Adrenal gland (tissue), 12 donors: ENCODE data around the gene STING1. TPM values are rescaled to one million over a fixed set of nuclear protein-coding genes. Genes with fewer than 3 reads are reported as not detected.
"Not testable (repeated sequence)": the region's sequence is repeated elsewhere in the genome, so short reads cannot be mapped to it uniquely, and the experiment has no call there.

Source experiments
- DNase-seq, 7 donors: peaks; one replicate each; pipeline ENCODE4 v3.0.0-alpha.2; 2019 to 2020
- H3K27ac ChIP-seq, 5 donors: fragments of 200-600 bp; sonication (generic) in 4 of 5; 1 replicate in 3 of 5; 2 replicates in 2 of 5; pipeline versions ENCODE4 v1.5.1 to v1.8.0; 2016 to 2020; ENCODE audit warnings: mild to moderate bottlenecking in 1 of 5
- H3K27me3 ChIP-seq: fragments of 200-600 bp; 2 replicates; pipeline ENCODE4 v1.8.0; 2021
- H3K36me3 ChIP-seq, 2 donors: fragments of 200-600 bp; replicated peaks in 1 of 2; 1 replicate in 1 of 2; 2 replicates in 1 of 2; pipeline versions ENCODE4 v1.5.1 to v1.8.0; 2018 to 2022
- H3K4me1 ChIP-seq, 2 donors: fragments of 200-600 bp; replicated peaks in 1 of 2; 1 replicate in 1 of 2; 2 replicates in 1 of 2; pipeline versions ENCODE4 v1.5.1 to v1.8.0; 2018 to 2021
- H3K4me3 ChIP-seq, 4 donors: fragments of 200-600 bp; sonication (generic) in 3 of 4; one replicate each; pipeline ENCODE4 v1.5.1; 2016 to 2018
- H3K9me3 ChIP-seq, 3 donors: fragments of 200-600 bp; sonication (generic) in 1 of 3; replicated peaks in 1 of 3; 1 replicate in 2 of 3; 2 replicates in 1 of 3; pipeline versions ENCODE4 v1.5.1 to v1.8.0; 2016 to 2021
- POLR2A ChIP-seq, 2 donors: fragments of 450-650 bp; IDR thresholded peaks; one replicate each; pipeline ENCODE4 v1.6.1; 2017; ENCODE audit warnings: antibody characterized with exemption in 2 of 2, mild to moderate bottlenecking in 2 of 2, moderate library complexity in 1 of 2
- WGBS, 4 donors: extraction: QIAGEN DNeasy Blood & Tissue Kit in 2 of 4; methylation state at CpG; one replicate each; pipeline versions ENCODE4 v1.1.5 to v1.1.7; 2013 to 2017; 5-methylcytosine and 5-hydroxymethylcytosine counted together
- intact Hi-C, 2 donors: fragments of 100-400 bp; cut with DNase I; formaldehyde crosslinking; loops; one replicate each; pipeline versions ENCODE4 v1.14.1 to v1.15.0; 2022 to 2023
- polyA plus RNA-seq, 3 donors: library from polyadenylated mRNA; stranded (reverse); fragments of 200-250 nt in 2 of 3; fragments of 350-450 nt in 1 of 3; fragmentation: Illumina TruSeq in 1 of 3; extraction: RNeasy Lipid Tissue Mini Kit (QIAGEN cat#74804) in 1 of 3; gene quantifications; one replicate each; pipeline ENCODE4 v1.2.3, GENCODE V29; 2013 to 2014
- total RNA-seq, 9 donors: library from RNA; depleted of rRNA in 4 of 9; stranded (reverse); fragments of >200 nt in 4 of 9; fragments of 120-200 nt in 1 of 9; fragmentation: NEBNext Ultra II Directional in 1 of 9; extraction: Animal tissue kit (Norgen Biotek cat#: 25700) in 1 of 9; gene quantifications; one replicate each; pipeline versions ENCODE4 v1.1.0 to v1.2.4, GENCODE V29; 2013 to 2023
- TF ChIP-seq, protein P1 (sequence below), 6 experiments: fragments of 450-650 bp in 4 of 6; fragments of 200-600 bp in 2 of 6; sonication (generic) in 1 of 6; IDR thresholded peaks; 1 replicate in 5 of 6; 2 replicates in 1 of 6; pipeline versions ENCODE4 v1.5.1 to v1.8.0; 2016 to 2021; ENCODE audit warnings: antibody characterized with exemption in 6 of 6, mild to moderate bottlenecking in 2 of 6, moderate library complexity in 1 of 6
- donor health status: healthy with polysubstance abuse.
- donor health status: Bipolar disorder and iron deficiency.
- donor health status: DM: yes; HTN: yes; CAD: no.
- donor health status: DM: no; HTN: no; CAD: no.
- donor health status: DM: no; HTN: no; CAD: no.
- donor health status: DM: yes; HTN: yes; CAD: no.

The STING1 gene
- total and polyA plus RNA-seq, 12 donors: 10.9 to 63.9 (median 32.4) TPM

DNA sequence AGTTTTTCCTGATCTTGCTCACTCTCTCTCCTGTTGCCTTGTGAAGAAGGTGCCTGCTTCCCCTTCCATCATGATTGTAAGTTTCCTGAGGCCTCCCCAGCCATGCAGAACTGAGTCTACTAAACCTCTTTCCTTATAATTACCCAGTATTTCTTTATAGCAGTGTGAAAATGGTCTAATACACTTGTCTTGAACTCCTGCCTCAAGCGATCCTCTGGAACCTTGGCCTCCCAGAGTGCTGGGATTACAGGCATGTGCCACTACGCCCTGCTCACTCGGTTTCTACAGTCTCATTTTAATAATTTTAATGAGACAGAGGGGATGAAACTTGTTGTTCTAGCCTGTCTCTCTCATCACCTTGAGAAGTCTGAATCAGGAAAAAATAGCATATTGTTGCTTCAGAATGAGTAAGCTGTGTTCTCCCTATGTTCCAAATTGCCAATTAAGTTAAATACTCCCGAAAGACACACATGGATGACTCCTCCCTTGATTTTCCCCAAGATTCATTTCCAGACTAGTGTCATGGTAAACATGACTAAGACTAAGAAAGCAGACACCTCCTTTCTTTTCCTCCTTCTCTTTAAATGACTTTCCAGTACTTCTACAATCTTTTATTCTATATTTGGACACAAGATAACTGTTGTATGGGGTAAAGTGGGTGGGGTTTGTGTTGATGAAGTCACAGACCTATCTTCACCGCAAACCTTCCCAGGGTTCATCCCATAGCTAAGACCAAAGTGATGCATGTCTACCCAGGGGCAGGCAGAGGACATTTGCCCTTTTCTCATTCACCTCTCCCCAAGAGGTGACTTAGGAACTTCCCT, 35.4 kb downstream of the STING1 start:
- no peak for TF ChIP-seq POLR2A (IDR thresholded peaks at IDR 0.05)
- TF ChIP-seq, protein P1, sequence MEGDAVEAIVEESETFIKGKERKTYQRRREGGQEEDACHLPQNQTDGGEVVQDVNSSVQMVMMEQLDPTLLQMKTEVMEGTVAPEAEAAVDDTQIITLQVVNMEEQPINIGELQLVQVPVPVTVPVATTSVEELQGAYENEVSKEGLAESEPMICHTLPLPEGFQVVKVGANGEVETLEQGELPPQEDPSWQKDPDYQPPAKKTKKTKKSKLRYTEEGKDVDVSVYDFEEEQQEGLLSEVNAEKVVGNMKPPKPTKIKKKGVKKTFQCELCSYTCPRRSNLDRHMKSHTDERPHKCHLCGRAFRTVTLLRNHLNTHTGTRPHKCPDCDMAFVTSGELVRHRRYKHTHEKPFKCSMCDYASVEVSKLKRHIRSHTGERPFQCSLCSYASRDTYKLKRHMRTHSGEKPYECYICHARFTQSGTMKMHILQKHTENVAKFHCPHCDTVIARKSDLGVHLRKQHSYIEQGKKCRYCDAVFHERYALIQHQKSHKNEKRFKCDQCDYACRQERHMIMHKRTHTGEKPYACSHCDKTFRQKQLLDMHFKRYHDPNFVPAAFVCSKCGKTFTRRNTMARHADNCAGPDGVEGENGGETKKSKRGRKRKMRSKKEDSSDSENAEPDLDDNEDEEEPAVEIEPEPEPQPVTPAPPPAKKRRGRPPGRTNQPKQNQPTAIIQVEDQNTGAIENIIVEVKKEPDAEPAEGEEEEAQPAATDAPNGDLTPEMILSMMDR (IDR thresholded peaks at IDR 0.05): no peak
- Histone ChIP-seq H3K36me3 (no peaks in the 10 kb centered on the region), H3K27ac (no peak overlapping the region), H3K27me3 (no peaks in the 10 kb centered on the region), H3K9me3 (no peaks in the 10 kb centered on the region), H3K4me3 (no peak overlapping the region), H3K4me1 (peaks cover 0 to 9% of the 10 kb centered on the region in 2 donors)
- intact Hi-C loops: no loop called here
- 77 to 89% (median 86%) methylated on average over 5 of the region's 5 CpGs for WGBS, 4 donors
- no peak for DNase-seq

DNA sequence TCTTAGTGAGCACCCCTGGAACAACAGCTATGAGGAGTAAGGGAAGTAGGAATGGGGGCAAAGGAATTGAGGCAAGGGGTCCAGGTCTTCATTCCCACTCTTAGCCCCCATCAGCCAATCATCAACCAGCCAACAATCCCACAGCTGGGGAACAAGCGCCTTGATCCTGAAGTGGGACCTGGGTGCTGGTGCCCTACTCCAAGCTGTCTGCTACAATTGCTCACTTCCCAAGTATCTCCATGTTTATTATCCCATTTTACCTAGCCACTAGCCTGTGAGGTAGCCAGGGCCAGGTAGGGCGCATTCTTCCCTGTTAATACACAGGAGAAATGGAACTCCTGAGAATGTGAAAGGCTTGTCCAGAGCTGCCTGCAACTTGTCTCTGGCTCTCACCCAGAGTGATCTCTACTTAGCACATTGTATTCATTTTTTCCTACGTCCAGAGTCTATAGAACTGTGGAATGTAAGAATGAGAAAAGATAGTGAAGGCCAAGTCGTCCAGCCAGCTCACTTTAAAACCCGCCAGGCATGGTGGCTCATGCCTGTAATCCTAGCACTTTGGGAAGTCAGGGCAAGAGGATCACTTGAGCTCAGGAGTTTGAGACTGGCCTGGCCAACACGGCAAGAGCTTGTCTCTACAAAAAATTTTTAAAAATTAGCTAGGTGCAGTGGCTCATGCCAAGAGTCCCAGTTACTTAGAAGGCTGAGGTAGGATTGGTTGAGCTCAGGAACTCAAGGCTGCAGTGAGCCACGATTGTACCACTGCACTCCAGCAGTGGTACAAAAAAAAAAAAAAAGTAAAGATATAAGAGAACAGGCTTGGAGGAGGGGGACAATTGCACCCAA, 37.0 kb downstream of the STING1 start:
- TF ChIP-seq POLR2A (IDR thresholded peaks at IDR 0.05): no peak
- TF ChIP-seq, protein P1 (IDR thresholded peaks at IDR 0.05): no peak
- Histone ChIP-seq H3K4me3 (no peak overlapping the region), H3K27me3 (no peaks in the 10 kb centered on the region), H3K27ac (no peak overlapping the region), H3K4me1 (peaks cover 0 to 9% of the 10 kb centered on the region in 2 donors), H3K36me3 (no peaks in the 10 kb centered on the region), H3K9me3 (no peaks in the 10 kb centered on the region)
- intact Hi-C loops: no loop called here
- no peak for DNase-seq
- WGBS, 4 donors: 64 to 72% (median 67%) methylated on average over 7 of the region's 7 CpGs

DNA sequence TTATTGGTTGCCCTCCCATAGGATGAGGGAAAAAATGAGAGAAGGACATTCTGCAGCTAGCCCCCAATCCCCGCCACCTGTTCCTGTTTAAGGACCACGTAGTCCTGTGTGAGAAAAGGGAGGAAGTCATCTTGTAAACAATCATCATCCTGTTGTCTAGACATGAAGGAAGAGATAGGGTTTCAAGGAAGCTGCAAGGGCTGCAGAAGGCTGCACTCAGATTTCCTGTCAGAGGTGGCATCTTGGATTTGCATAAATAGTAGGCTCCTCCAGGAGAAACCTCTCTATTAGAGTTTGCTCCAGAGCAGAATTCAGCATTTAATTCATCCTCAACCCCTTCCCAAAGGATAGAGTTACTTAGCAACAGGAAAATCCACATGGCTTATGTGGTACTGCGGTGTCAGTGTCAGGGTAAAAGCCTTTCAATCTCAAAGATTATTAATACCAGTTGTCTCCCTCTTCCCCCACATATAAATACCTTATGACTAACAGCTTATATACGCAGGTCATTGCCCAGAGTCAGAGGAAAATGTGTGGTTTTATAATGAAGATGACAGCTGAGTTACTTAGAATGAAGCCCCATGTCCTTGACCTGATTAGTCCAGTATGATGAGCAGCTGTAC, 38.6 kb downstream of the STING1 start:
- no peaks in the 10 kb centered on the region for H3K27me3 ChIP-seq
- H3K27ac ChIP-seq: no peak overlapping the region
- 51 to 64% (median 59%) methylated on average over 4 of the region's 4 CpGs for WGBS, 4 donors
- peaks cover 0 to 16% of the 10 kb centered on the region in 2 donors for H3K4me1 ChIP-seq
- DNase-seq: no peak
- TF ChIP-seq, protein P1 (IDR thresholded peaks at IDR 0.05): no peak
- no peak for TF ChIP-seq POLR2A (IDR thresholded peaks at IDR 0.05)
- intact Hi-C loops: no loop called here
- H3K9me3 ChIP-seq: no peaks in the 10 kb centered on the region
- H3K36me3 ChIP-seq: no peaks in the 10 kb centered on the region
- H3K4me3 ChIP-seq: no peak overlapping the region

DNA sequence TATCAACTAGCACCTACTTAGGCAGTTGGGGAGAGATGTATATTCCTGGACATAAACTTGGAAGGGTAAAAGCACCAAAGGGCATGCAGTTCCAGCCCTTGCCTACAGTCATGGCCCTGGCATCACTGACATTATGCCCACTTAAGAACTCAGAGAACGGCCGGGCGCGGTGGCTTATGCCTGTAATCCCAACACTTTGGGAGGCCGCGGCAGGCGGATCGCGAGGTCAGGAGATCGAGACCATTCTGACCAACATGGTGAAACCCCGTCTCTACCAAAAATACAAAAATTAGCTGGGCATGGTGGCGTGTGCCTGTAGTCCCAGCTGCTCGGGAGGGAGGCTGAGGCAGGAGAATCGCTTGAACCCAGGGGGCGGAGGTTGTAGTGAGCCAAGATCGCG, 42.1 kb downstream of the STING1 start:
- DNase-seq: peak in 1 of 7 donors; percentile 53
- H3K36me3 ChIP-seq, intact Hi-C loops, H3K9me3 ChIP-seq, H3K4me3 ChIP-seq, H3K27ac ChIP-seq, H3K27me3 ChIP-seq: not testable (repeated sequence)
- H3K4me1 ChIP-seq: peaks cover 0 to 22% of the 10 kb centered on the region in 2 donors
- 94 to 97% (median 95%) methylated on average over 17 of the region's 17 CpGs for WGBS, 4 donors
